SJSA1 (cell line): Measurements from ENCODE around the gene ERC1. TPM values are rescaled to one million over a fixed set of nuclear protein-coding genes. Genes with fewer than 3 reads are reported as not detected.

Experiments used
- DNase-seq, 2 experiments: peaks; one replicate each; pipeline ENCODE4 v3.0.0-alpha.2; 2015 to 2020; ENCODE audit warnings: low spot score in 2 of 2, low read depth in 1 of 2
- H3K27ac ChIP-seq: fragments of 250-450 bp; sonication (Bioruptor Pico); 2 replicates; pipeline ENCODE4 v1.5.1; 2020; ENCODE audit warnings: mild to moderate bottlenecking, moderate library complexity
- H3K27me3 ChIP-seq: fragments of 250-450 bp; sonication (Bioruptor Pico); replicated peaks from 2 replicates; pipeline ENCODE4 v1.5.1; 2020; ENCODE audit warnings: mild to moderate bottlenecking, moderate library complexity
- H3K36me3 ChIP-seq: fragments of 250-450 bp; sonication (Bioruptor Pico); 2 replicates; pipeline ENCODE4 v1.5.1; 2020; ENCODE audit warnings: mild to moderate bottlenecking
- H3K4me1 ChIP-seq: fragments of 250-450 bp; sonication (Bioruptor Pico); replicated peaks from 2 replicates; pipeline ENCODE4 v1.6.1; 2021; ENCODE audit warnings: mild to moderate bottlenecking
- H3K4me3 ChIP-seq: fragments of 250-450 bp; sonication (Bioruptor Pico); 2 replicates; pipeline ENCODE4 v1.5.1; 2020; ENCODE audit warnings: mild to moderate bottlenecking
- H3K9me3 ChIP-seq: fragments of 250-450 bp; sonication (Bioruptor Pico); replicated peaks from 2 replicates; pipeline ENCODE4 v1.5.1; 2020; ENCODE audit warnings: mild to moderate bottlenecking
- total RNA-seq: library from RNA; depleted of rRNA; stranded (reverse); fragments of >200 nt; shearing (Covaris generic); gene quantifications from 2 replicates; pipeline ENCODE4 v1.2.3, GENCODE V29; 2014

ERC1 gene
- total RNA-seq, 1 experiment from 2014 or later = 19.7 TPM

- Histone ChIP-seq H3K9me3 (no peaks in the 10 kb centered on the region), H3K27ac (no peak overlapping the region), H3K27me3 (no peaks in the 10 kb centered on the region), H3K36me3 (no peaks in the 10 kb centered on the region), H3K4me1 (no peaks in the 10 kb centered on the region), H3K4me3 (no peak overlapping the region)
- no peak for DNase-seq
These were observed 63.3 kb downstream of the ERC1 start for GRCh38 chr12:1054117-1054870.

GRCh38 chr12:1056390-1056789 is 65.4 kb downstream of the ERC1 start:
- Histone ChIP-seq H3K27me3 (no peaks in the 10 kb centered on the region), H3K4me1 (no peaks in the 10 kb centered on the region), H3K27ac (no peak overlapping the region), H3K36me3 (no peaks in the 10 kb centered on the region), H3K4me3 (no peak overlapping the region), H3K9me3 (0 out of 2 replicates have a peak, but pooled peaks cover 3% of the 10 kb centered on the region)
- no peak for DNase-seq

GRCh38 chr12:1058423-1058822 is 67.4 kb downstream of the ERC1 start:
- no peak for DNase-seq
- Histone ChIP-seq H3K4me1 (no peaks in the 10 kb centered on the region), H3K36me3 (peaks cover 3% of the 10 kb centered on the region; the same call in 1 of the 2 replicates), H3K27ac (no peak overlapping the region), H3K27me3 (no peaks in the 10 kb centered on the region), H3K4me3 (no peak overlapping the region), H3K9me3 (peaks cover 6% of the 10 kb centered on the region; the same call in 1 of the 2 replicates)

GRCh38 chr12:1059162-1059561 is 68.1 kb downstream of the ERC1 start:
- DNase-seq = no peak
- peaks cover 6% of the 10 kb centered on the region for H3K9me3 ChIP-seq
- no peak overlapping the region for H3K4me3 ChIP-seq
- H3K27ac ChIP-seq = no peak overlapping the region
- H3K4me1 ChIP-seq = no peaks in the 10 kb centered on the region
- peaks cover 3% of the 10 kb centered on the region; the same call in 1 of the 2 replicates for H3K36me3 ChIP-seq
- no peaks in the 10 kb centered on the region for H3K27me3 ChIP-seq

GRCh38 chr12:1063852-1064251 is 72.8 kb downstream of the ERC1 start:
- no peak for DNase-seq
- H3K36me3 ChIP-seq = peaks cover 3% of the 10 kb centered on the region; the same call in 1 of the 2 replicates
- H3K4me1 ChIP-seq = no peaks in the 10 kb centered on the region
- no peak overlapping the region for H3K27ac ChIP-seq
- H3K9me3 ChIP-seq = peaks cover 9% of the 10 kb centered on the region
- H3K27me3 ChIP-seq = no peaks in the 10 kb centered on the region
- no peak overlapping the region for H3K4me3 ChIP-seq

GRCh38 chr12:1064317-1064716 is 73.3 kb downstream of the ERC1 start:
- no peak for DNase-seq
- H3K4me3 ChIP-seq = no peak overlapping the region
- H3K27me3 ChIP-seq = no peaks in the 10 kb centered on the region
- H3K27ac ChIP-seq = no peak overlapping the region
- H3K9me3 ChIP-seq = peaks cover 9% of the 10 kb centered on the region
- H3K36me3 ChIP-seq = peaks cover 3% of the 10 kb centered on the region; the same call in 1 of the 2 replicates
- no peaks in the 10 kb centered on the region for H3K4me1 ChIP-seq

GRCh38 chr12:1065629-1066028 is 74.6 kb downstream of the ERC1 start:
- Histone ChIP-seq H3K9me3 (peaks cover 6% of the 10 kb centered on the region), H3K4me3 (no peak overlapping the region), H3K27me3 (no peaks in the 10 kb centered on the region), H3K36me3 (peaks cover 3% of the 10 kb centered on the region; the same call in 1 of the 2 replicates), H3K27ac (no peak overlapping the region), H3K4me1 (peaks cover under 1% of the 10 kb centered on the region; the same call in 1 of the 2 replicates)
- no peak for DNase-seq

- no peak overlapping the region for H3K4me3 ChIP-seq
- no peak for DNase-seq
- H3K36me3 ChIP-seq = no peaks in the 10 kb centered on the region
- H3K4me1 ChIP-seq = peaks cover 22% of the 10 kb centered on the region
- no peak overlapping the region for H3K27ac ChIP-seq
- H3K9me3 ChIP-seq = no peaks in the 10 kb centered on the region
- H3K27me3 ChIP-seq = no peaks in the 10 kb centered on the region
These were observed 78.8 kb downstream of the ERC1 start for GRCh38 chr12:1069846-1070245.

GRCh38 chr12:1071182-1071581 is 80.2 kb downstream of the ERC1 start:
- Histone ChIP-seq H3K4me1 (peaks cover 22% of the 10 kb centered on the region), H3K27me3 (no peaks in the 10 kb centered on the region), H3K27ac (no peak overlapping the region), H3K36me3 (no peaks in the 10 kb centered on the region), H3K9me3 (no peaks in the 10 kb centered on the region), H3K4me3 (no peak overlapping the region)
- no peak for DNase-seq

GRCh38 chr12:1073652-1074051 is 82.6 kb downstream of the ERC1 start:
- H3K9me3 ChIP-seq = no peaks in the 10 kb centered on the region
- H3K4me3 ChIP-seq = no peak overlapping the region
- H3K27me3 ChIP-seq = no peaks in the 10 kb centered on the region
- no peak overlapping the region for H3K27ac ChIP-seq
- DNase-seq = peak in 1 of 2 experiments; percentile 11
- no peaks in the 10 kb centered on the region for H3K36me3 ChIP-seq
- H3K4me1 ChIP-seq = peaks cover 22% of the 10 kb centered on the region

- Histone ChIP-seq H3K27ac (no peak overlapping the region), H3K4me1 (peaks cover 15% of the 10 kb centered on the region), H3K27me3 (no peaks in the 10 kb centered on the region), H3K4me3 (no peak overlapping the region), H3K36me3 (no peaks in the 10 kb centered on the region), H3K9me3 (no peaks in the 10 kb centered on the region)
- no peak for DNase-seq
These were observed 86.2 kb downstream of the ERC1 start for GRCh38 chr12:1077036-1077803.

- Histone ChIP-seq H3K27me3 (no peaks in the 10 kb centered on the region), H3K4me3 (no peak overlapping the region), H3K27ac (no peak overlapping the region), H3K36me3 (no peaks in the 10 kb centered on the region), H3K4me1 (peaks cover 15% of the 10 kb centered on the region), H3K9me3 (no peaks in the 10 kb centered on the region)
- DNase-seq = no peak
These were observed 87.0 kb downstream of the ERC1 start for GRCh38 chr12:1078002-1078401.

- Histone ChIP-seq H3K27me3 (no peaks in the 10 kb centered on the region), H3K36me3 (peaks cover 4% of the 10 kb centered on the region; the same call in 1 of the 2 replicates), H3K9me3 (no peaks in the 10 kb centered on the region), H3K4me3 (no peak overlapping the region), H3K27ac (no peak overlapping the region), H3K4me1 (no peaks in the 10 kb centered on the region)
- no peak for DNase-seq
These were observed 89.6 kb downstream of the ERC1 start for GRCh38 chr12:1080520-1081223.
